ENCODE measurements around the gene SLC41A3.

DNA sequence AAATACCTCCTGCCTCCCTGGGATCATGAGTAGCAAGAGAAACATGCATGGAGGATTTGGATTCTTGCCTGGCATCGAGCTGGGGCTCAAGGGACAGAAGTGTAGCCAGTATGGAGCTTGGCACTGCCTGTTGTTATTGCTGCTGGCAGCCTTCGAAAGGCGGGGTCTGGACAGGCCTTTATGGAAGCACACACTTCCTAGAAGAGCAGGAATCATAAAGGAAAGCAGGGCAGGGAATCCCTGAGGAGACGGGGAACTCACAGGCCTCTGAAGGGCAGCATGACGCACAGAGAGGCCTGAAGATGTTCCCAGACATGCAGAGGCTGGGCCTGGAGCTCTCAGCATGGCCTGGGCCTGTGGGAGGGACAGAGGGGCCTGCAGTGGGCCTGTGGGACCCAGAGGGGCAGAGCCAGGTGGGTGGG is 18.6 kb upstream of the SLC41A3 start:
- TF ChIP-seq KDM1A (IDR thresholded peaks at IDR 0.05; ENCODE audit: borderline replicate concordance): no peak
- TF ChIP-seq, protein P1, sequence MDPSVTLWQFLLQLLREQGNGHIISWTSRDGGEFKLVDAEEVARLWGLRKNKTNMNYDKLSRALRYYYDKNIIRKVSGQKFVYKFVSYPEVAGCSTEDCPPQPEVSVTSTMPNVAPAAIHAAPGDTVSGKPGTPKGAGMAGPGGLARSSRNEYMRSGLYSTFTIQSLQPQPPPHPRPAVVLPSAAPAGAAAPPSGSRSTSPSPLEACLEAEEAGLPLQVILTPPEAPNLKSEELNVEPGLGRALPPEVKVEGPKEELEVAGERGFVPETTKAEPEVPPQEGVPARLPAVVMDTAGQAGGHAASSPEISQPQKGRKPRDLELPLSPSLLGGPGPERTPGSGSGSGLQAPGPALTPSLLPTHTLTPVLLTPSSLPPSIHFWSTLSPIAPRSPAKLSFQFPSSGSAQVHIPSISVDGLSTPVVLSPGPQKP (IDR thresholded peaks at IDR 0.05; ENCODE audit: low read depth, low read length): no peak
- TF ChIP-seq POLR2A (IDR thresholded peaks at IDR 0.05; ENCODE audit: low read depth, low read length): no peak
- TF ChIP-seq, protein P2, sequence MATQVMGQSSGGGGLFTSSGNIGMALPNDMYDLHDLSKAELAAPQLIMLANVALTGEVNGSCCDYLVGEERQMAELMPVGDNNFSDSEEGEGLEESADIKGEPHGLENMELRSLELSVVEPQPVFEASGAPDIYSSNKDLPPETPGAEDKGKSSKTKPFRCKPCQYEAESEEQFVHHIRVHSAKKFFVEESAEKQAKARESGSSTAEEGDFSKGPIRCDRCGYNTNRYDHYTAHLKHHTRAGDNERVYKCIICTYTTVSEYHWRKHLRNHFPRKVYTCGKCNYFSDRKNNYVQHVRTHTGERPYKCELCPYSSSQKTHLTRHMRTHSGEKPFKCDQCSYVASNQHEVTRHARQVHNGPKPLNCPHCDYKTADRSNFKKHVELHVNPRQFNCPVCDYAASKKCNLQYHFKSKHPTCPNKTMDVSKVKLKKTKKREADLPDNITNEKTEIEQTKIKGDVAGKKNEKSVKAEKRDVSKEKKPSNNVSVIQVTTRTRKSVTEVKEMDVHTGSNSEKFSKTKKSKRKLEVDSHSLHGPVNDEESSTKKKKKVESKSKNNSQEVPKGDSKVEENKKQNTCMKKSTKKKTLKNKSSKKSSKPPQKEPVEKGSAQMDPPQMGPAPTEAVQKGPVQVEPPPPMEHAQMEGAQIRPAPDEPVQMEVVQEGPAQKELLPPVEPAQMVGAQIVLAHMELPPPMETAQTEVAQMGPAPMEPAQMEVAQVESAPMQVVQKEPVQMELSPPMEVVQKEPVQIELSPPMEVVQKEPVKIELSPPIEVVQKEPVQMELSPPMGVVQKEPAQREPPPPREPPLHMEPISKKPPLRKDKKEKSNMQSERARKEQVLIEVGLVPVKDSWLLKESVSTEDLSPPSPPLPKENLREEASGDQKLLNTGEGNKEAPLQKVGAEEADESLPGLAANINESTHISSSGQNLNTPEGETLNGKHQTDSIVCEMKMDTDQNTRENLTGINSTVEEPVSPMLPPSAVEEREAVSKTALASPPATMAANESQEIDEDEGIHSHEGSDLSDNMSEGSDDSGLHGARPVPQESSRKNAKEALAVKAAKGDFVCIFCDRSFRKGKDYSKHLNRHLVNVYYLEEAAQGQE (IDR thresholded peaks at IDR 0.05; ENCODE audit: low read depth, low read length): no peak
- TF ChIP-seq SUZ12 (IDR thresholded peaks at IDR 0.05; ENCODE audit: unreplicated experiment): no peak
- no peak for TF ChIP-seq CBX5 (IDR thresholded peaks at IDR 0.05; ENCODE audit: low read depth)
- TF ChIP-seq CTCF (IDR thresholded peaks at IDR 0.05 in 2 of 3, conservative IDR thresholded peaks at IDR 0.05 in 1 of 3; ENCODE audit: control insufficient read depth in 2 of 3, extremely low read depth in 1 of 3, insufficient read depth in 1 of 3, low read depth in 3 of 3, low read length in 3 of 3): no peak
